NCI-H510A (cell line): ENCODE measurements around the gene SPINK13.
A peak's percentile ranks its signal among the peaks of the same experiment; 100 is the strongest.
"Not testable (repeated sequence)": the region's sequence is repeated elsewhere in the genome, so short reads cannot be mapped to it uniquely, and the experiment has no call there.

Experiments
- DNase-seq: peaks from one replicate; lab custom pipeline; 2025; lab: John Stamatoyannopoulos, UW

Gene SPINK13

GRCh38 chr5:148268566-148268965 lies at the start of gene SPINK13:
Gene SPINK13, plus strand, starts transcription at chr5:148268794. Its CDS starts 1,279 bp downstream, at chr5:148270073.
- DNase-seq, result no peak

- DNase-seq, result no peak
Measured at GRCh38 chr5:148221508-148221907, 47.1 kb upstream of the SPINK13 start.

GRCh38 chr5:148224117-148224742 lies 44.4 kb upstream of the SPINK13 start:
- no peak for DNase-seq

GRCh38 chr5:148228392-148228984 lies 40.1 kb upstream of the SPINK13 start:
- no peak for DNase-seq

- DNase-seq, result no peak
Measured at GRCh38 chr5:148229840-148230239, 38.8 kb upstream of the SPINK13 start.

- no peak for DNase-seq
Measured at GRCh38 chr5:148230240-148230639, 38.4 kb upstream of the SPINK13 start.

GRCh38 chr5:148237785-148238417 lies 30.7 kb upstream of the SPINK13 start:
- no peak for DNase-seq

- no peak for DNase-seq
Measured at GRCh38 chr5:148238418-148238794, 30.2 kb upstream of the SPINK13 start, which contains the start of gene MARCOL. Gene MARCOL, plus strand, starts transcription at chr5:148238525. Its CDS starts 73 bp downstream, at chr5:148238598.

GRCh38 chr5:148248894-148249293 lies 19.7 kb upstream of the SPINK13 start:
- DNase-seq, result no peak

GRCh38 chr5:148255456-148255855 lies 13.1 kb upstream of the SPINK13 start:
- no peak for DNase-seq

GRCh38 chr5:148259288-148259687 lies 9.3 kb upstream of the SPINK13 start:
- DNase-seq, result no peak

- DNase-seq, result no peak
Measured at GRCh38 chr5:148261221-148261620, 7.4 kb upstream of the SPINK13 start.

GRCh38 chr5:148267962-148268361 lies 632 bp upstream of the SPINK13 start:
- no peak for DNase-seq

- DNase-seq, result not testable (repeated sequence)
Measured at GRCh38 chr5:148275129-148275528, 6.5 kb downstream of the SPINK13 start.

- peak; percentile 16 for DNase-seq
Measured at GRCh38 chr5:148280893-148281292, 12.3 kb downstream of the SPINK13 start.

GRCh38 chr5:148281336-148281735 lies 12.7 kb downstream of the SPINK13 start:
- not testable (repeated sequence) for DNase-seq

GRCh38 chr5:148290271-148291195 lies 21.9 kb downstream of the SPINK13 start:
- DNase-seq, result no peak

GRCh38 chr5:148297731-148298130 lies 29.1 kb downstream of the SPINK13 start:
- DNase-seq, result no peak

- no peak for DNase-seq
Measured at GRCh38 chr5:148306446-148306845, 37.9 kb downstream of the SPINK13 start.

- no peak for DNase-seq
Measured at GRCh38 chr5:148309019-148309418, 40.4 kb downstream of the SPINK13 start.

- DNase-seq, result no peak
Measured at GRCh38 chr5:148309746-148310145, 41.2 kb downstream of the SPINK13 start.

GRCh38 chr5:148311484-148311883 lies 42.9 kb downstream of the SPINK13 start:
- DNase-seq, result no peak
